Thyroid gland (tissue), 4 donors: ENCODE results near the gene KCNMA1.

Source experiments
- CTCF ChIP-seq, 6 experiments: fragments of 200-600 bp in 3 of 6; fragments of 450-650 bp in 3 of 6; sonication (generic) in 3 of 6; IDR thresholded peaks; one replicate each; pipeline ENCODE4 v1.5.1; 2016 to 2019; ENCODE audit warnings: antibody characterized with exemption in 6 of 6, mild to moderate bottlenecking in 2 of 6, inconsistent platforms in 1 of 6, moderate library complexity in 1 of 6
- POLR2A ChIP-seq, 2 donors: fragments of 450-650 bp; IDR thresholded peaks; one replicate each; pipeline ENCODE4 v1.6.1; 2017; ENCODE audit warnings: antibody characterized with exemption in 2 of 2, mild to moderate bottlenecking in 2 of 2, moderate library complexity in 1 of 2

DNA sequence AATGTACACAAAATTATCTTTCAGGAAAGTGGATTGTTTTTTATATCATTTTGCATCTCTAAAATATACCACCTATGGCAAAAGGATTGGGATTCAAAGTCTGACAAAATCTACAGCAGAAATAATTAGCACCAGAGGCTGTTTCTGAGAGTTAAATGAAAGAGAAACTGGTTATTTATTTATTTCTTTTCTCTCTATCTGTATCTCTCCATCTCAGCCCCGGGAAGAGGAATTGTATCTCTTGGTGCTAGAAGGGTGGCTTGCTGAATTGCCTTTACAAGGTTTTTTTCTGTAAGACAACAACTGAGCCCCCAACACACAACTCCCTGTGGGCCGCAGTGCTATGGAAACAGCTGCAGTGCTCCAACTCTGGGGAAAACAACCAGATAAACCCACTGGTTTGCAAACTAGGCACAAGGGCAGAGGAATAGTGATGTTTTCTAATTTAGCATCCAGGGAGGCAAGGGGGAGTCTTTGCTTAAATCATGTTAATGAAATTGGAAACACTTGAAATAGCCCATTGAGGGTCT is 249.0 kb downstream of the KCNMA1 start:
- TF ChIP-seq POLR2A (IDR thresholded peaks at IDR 0.05) (no peak), CTCF (IDR thresholded peaks at IDR 0.05) (no peak)
